ENCODE results near the gene ANKRD39. TPM values are rescaled to one million over a fixed set of nuclear protein-coding genes. Genes with fewer than 3 reads are reported as not detected.

ANKRD39 gene
- total and polyA plus RNA-seq, 9 of the 15 experiments (the other 6 are each of a cell fraction or from before 2014, with no cell fraction given): 8.2 to 33.1 (median 23.8) TPM

DNA sequence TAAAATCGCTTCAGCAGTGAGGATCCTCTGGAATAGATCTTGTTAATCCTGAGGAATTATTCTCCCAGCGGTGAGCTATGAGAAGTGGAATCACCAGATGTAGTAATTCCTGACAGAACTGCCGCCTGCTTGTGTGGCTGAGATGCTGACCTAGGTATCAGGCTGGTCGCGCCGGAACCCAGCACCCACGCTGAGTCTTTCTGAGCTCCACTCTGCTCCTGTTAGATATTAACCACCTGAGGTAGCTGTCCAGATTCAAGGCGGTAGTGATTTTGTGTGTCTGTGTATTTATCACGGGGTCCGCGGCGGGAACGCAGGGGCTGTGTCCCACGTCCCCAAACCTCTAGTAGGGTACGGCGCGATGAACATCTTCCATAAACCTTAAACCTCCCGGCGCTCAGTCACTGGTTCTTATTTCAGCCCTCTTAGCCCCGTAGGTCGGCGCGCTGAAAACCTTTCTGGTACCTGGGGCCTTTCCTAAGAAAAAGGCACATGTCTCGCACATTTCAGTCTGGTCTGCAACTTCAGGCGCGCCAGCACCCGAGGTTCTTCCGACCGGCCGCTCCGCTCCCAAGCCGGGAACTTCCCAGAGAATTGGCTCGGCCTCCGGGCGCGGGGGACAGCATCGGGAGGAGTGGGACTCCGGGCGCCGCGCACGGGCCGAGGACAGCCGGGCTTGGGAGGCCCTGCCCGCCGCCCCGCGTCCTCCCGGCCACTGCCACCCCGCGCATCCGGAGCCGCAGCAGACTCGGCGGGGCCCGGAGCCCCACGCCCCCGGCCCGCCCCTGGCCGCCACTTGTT is 42.3 kb downstream of the ANKRD39 start:
- Histone ChIP-seq H3K9ac (ENCODE audit: insufficient read depth in 1 of 2, low read depth in 2 of 2, low read length in 2 of 2) (peak overlapping the region; percentile 60 to 84; a peak in 3 of 4 replicates), H3K9me1 (ENCODE audit: control insufficient read depth, insufficient read depth, low read length) (peaks cover 24% of the 10 kb centered on the region), H3K4me2 (ENCODE audit: insufficient read depth, low read length) (peak overlapping the region; percentile 90), H3K9me3 (replicated peaks; ENCODE audit: control insufficient read depth, insufficient read depth, low read depth, low read length) (no peaks in the 10 kb centered on the region), H3K4me1 (replicated peaks in 1 of 2; ENCODE audit: control insufficient read depth in 2 of 2, insufficient read depth in 2 of 2, low read length in 2 of 2) (peaks cover 35 to 49% of the 10 kb centered on the region in 2 experiments), H3K36me3 (ENCODE audit: control insufficient read depth, insufficient read depth, low read length) (peaks cover 18% of the 10 kb centered on the region), H3K79me2 (ENCODE audit: control insufficient read depth, insufficient read depth, low read length) (peaks cover 36% of the 10 kb centered on the region), H2AFZ (ENCODE audit: low read depth, low read length) (peak overlapping the region; percentile 82), H3K27ac (ENCODE audit: extremely low read depth, low read depth, low read length) (peak overlapping the region; percentile 58; the same call in 2 of the 3 replicates), H4K20me1 (replicated peaks; ENCODE audit: control insufficient read depth, insufficient read depth, low read length) (peaks cover 34% of the 10 kb centered on the region), H3K27me3 (ENCODE audit: control insufficient read depth in 2 of 2, insufficient read depth in 2 of 2, low read length in 2 of 2) (no peaks in the 10 kb centered on the region), H3K4me3 (peak overlapping the region; percentile 80)
- ChIA-PET CTCF (ENCODE audit: low intra/inter-chr PET ratio) (no interaction called here), POLR2A (interaction anchor here (0.6 to 1.5 kb wide), 5 partner anchors 12 to 266 kb away, joined by 3 to 4 read pairs (median 4); no protein-coding TSS in a partner anchor)
- TSS peak; percentile 83 for BruUV-seq (replicated peaks)
- WGBS (ENCODE audit: insufficient coverage, low coverage, missing lambda C conversion rate): under 1% methylated on average over 38 of the region's 60 CpGs
- peak in 2 of 4 experiments; percentile 30 to 48 for DNase-seq (ENCODE audit: extremely low read depth in 1 of 4, low spot score in 3 of 4)
- peak; percentile 3 for ATAC-seq
- intact Hi-C loops (cut with micrococcal nuclease) (loop anchor here (5.0 kb wide), 1 partner anchor 53 kb away; the partner anchor contains the start of gene CNNM4), in situ Hi-C loops (cut with MboI) (no loop called here)
- peak; percentile 64 for FAIRE-seq
- TF ChIP-seq XRCC4 (IDR thresholded peaks at IDR 0.05; ENCODE audit: extremely low read depth, insufficient read depth, insufficient read length) (no peak), PPARD (CRISPR knock-in tag; IDR thresholded peaks at IDR 0.05) (no peak), HDAC2 (IDR thresholded peaks at IDR 0.05) (peak; percentile 57; the same call in 1 of the 2 replicates), NFYB (IDR thresholded peaks at IDR 0.05; ENCODE audit: extremely low read depth, insufficient read length) (no peak), MYC (IDR thresholded peaks at IDR 0.05; ENCODE audit: low read depth, low read length) (peak; percentile 51), MYC (CRISPR knock-in tag; IDR thresholded peaks at IDR 0.05; ENCODE audit: borderline replicate concordance, low read depth) (0 out of 2 replicates have a peak, but pooled peaks have one; percentile 60), MAFG (tag; conservative IDR thresholded peaks at IDR 0.05) (no peak), HDAC1 (IDR thresholded peaks at IDR 0.05) (peak in 1 of 2 experiments; percentile 40; a peak in 1 of 4 replicates)
- TF ChIP-seq, protein P1, sequence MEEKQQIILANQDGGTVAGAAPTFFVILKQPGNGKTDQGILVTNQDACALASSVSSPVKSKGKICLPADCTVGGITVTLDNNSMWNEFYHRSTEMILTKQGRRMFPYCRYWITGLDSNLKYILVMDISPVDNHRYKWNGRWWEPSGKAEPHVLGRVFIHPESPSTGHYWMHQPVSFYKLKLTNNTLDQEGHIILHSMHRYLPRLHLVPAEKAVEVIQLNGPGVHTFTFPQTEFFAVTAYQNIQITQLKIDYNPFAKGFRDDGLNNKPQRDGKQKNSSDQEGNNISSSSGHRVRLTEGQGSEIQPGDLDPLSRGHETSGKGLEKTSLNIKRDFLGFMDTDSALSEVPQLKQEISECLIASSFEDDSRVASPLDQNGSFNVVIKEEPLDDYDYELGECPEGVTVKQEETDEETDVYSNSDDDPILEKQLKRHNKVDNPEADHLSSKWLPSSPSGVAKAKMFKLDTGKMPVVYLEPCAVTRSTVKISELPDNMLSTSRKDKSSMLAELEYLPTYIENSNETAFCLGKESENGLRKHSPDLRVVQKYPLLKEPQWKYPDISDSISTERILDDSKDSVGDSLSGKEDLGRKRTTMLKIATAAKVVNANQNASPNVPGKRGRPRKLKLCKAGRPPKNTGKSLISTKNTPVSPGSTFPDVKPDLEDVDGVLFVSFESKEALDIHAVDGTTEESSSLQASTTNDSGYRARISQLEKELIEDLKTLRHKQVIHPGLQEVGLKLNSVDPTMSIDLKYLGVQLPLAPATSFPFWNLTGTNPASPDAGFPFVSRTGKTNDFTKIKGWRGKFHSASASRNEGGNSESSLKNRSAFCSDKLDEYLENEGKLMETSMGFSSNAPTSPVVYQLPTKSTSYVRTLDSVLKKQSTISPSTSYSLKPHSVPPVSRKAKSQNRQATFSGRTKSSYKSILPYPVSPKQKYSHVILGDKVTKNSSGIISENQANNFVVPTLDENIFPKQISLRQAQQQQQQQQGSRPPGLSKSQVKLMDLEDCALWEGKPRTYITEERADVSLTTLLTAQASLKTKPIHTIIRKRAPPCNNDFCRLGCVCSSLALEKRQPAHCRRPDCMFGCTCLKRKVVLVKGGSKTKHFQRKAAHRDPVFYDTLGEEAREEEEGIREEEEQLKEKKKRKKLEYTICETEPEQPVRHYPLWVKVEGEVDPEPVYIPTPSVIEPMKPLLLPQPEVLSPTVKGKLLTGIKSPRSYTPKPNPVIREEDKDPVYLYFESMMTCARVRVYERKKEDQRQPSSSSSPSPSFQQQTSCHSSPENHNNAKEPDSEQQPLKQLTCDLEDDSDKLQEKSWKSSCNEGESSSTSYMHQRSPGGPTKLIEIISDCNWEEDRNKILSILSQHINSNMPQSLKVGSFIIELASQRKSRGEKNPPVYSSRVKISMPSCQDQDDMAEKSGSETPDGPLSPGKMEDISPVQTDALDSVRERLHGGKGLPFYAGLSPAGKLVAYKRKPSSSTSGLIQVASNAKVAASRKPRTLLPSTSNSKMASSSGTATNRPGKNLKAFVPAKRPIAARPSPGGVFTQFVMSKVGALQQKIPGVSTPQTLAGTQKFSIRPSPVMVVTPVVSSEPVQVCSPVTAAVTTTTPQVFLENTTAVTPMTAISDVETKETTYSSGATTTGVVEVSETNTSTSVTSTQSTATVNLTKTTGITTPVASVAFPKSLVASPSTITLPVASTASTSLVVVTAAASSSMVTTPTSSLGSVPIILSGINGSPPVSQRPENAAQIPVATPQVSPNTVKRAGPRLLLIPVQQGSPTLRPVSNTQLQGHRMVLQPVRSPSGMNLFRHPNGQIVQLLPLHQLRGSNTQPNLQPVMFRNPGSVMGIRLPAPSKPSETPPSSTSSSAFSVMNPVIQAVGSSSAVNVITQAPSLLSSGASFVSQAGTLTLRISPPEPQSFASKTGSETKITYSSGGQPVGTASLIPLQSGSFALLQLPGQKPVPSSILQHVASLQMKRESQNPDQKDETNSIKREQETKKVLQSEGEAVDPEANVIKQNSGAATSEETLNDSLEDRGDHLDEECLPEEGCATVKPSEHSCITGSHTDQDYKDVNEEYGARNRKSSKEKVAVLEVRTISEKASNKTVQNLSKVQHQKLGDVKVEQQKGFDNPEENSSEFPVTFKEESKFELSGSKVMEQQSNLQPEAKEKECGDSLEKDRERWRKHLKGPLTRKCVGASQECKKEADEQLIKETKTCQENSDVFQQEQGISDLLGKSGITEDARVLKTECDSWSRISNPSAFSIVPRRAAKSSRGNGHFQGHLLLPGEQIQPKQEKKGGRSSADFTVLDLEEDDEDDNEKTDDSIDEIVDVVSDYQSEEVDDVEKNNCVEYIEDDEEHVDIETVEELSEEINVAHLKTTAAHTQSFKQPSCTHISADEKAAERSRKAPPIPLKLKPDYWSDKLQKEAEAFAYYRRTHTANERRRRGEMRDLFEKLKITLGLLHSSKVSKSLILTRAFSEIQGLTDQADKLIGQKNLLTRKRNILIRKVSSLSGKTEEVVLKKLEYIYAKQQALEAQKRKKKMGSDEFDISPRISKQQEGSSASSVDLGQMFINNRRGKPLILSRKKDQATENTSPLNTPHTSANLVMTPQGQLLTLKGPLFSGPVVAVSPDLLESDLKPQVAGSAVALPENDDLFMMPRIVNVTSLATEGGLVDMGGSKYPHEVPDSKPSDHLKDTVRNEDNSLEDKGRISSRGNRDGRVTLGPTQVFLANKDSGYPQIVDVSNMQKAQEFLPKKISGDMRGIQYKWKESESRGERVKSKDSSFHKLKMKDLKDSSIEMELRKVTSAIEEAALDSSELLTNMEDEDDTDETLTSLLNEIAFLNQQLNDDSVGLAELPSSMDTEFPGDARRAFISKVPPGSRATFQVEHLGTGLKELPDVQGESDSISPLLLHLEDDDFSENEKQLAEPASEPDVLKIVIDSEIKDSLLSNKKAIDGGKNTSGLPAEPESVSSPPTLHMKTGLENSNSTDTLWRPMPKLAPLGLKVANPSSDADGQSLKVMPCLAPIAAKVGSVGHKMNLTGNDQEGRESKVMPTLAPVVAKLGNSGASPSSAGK (IDR thresholded peaks at IDR 0.05): peak; percentile 74

Data from K562 (cell line).